Ascending aorta (tissue), 2 donors: ENCODE data around the gene ZSCAN22. TPM values are rescaled to one million over a fixed set of nuclear protein-coding genes. Genes with fewer than 3 reads are reported as not detected.

Source experiments
- DNase-seq, 2 donors: peaks; one replicate each; pipeline ENCODE4 v3.0.0-alpha.2; 2019; ENCODE audit warnings: low spot score in 2 of 2
- H3K27ac ChIP-seq, 2 donors: fragments of 200-600 bp; sonication (generic); one replicate each; pipeline ENCODE4 v1.5.1; 2016 to 2017; ENCODE audit warnings: mild to moderate bottlenecking in 1 of 2
- H3K27me3 ChIP-seq: fragments of 200-600 bp; sonication (generic); one replicate; pipeline ENCODE4 v1.5.1; 2017
- H3K36me3 ChIP-seq, 2 donors: fragments of 200-600 bp; sonication (generic); one replicate each; pipeline ENCODE4 v1.5.1; 2016
- H3K4me1 ChIP-seq, 2 donors: fragments of 200-600 bp; sonication (generic); one replicate each; pipeline ENCODE4 v1.5.1; 2016 to 2017; ENCODE audit warnings: mild to moderate bottlenecking in 1 of 2
- H3K4me3 ChIP-seq, 2 donors: fragments of 200-600 bp; sonication (generic); one replicate each; pipeline ENCODE4 v1.5.1; 2016 to 2017; ENCODE audit warnings: mild to moderate bottlenecking in 1 of 2
- H3K9me3 ChIP-seq, 2 donors: fragments of 200-600 bp; sonication (generic); one replicate each; pipeline ENCODE4 v1.5.1; 2016
- CTCF ChIP-seq, 3 experiments: fragments of 200-600 bp in 2 of 3; fragments of 450-650 bp in 1 of 3; sonication (generic) in 2 of 3; IDR thresholded peaks; one replicate each; pipeline ENCODE4 v1.5.1; 2016 to 2019; ENCODE audit warnings: antibody characterized with exemption in 3 of 3, mild to moderate bottlenecking in 1 of 3, moderate library complexity in 1 of 3
- intact Hi-C: fragments of 100-400 bp; cut with DNase I; formaldehyde crosslinking; loops from one replicate; pipeline ENCODE4 v1.15.1; 2023
- total RNA-seq: library from RNA; depleted of rRNA; stranded (reverse); fragments of >200 nt; gene quantifications from one replicate; pipeline ENCODE4 v1.1.0, GENCODE V29; 2016

ZSCAN22 gene
- total RNA-seq, 1 donor from 2014 or later = 1.9 TPM

DNA sequence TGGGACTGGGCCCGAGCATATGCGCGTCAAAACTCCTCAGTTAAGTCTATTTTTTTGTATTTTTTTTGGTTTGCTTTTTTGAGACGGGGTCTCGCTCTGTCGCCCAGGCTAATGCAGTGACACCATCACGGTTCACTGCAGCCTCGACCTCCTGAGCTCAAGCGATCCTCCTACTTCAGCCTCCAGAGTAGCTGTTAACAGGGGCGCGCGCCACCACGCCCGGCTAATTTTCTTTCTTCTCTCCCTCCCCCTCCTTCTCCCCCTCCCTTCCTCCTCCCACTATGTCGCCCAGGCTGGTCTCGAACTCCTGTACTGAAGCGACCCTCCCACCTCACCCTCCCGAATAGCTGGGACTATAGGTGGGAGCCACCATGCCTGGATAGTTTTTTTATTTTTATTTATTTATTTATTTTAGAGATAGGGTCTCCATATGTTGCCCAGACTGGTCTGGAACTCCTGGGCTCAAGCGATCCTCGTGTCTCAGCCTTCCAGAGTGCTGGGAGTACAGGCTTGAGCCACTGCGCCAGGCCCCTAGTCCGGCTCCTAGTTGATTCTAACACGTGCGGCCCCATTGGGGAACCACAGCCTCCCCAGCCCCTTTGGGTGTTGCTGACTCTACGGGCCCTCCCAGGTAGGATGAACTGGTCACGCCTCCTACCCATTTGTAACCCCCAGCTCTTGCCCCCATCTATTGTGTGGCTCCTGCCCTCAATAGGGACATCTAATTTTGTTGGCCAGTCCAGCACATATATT, 54.8 kb downstream of the ZSCAN22 start:
- Histone ChIP-seq H3K4me1 (peaks cover 13 to 29% of the 10 kb centered on the region in 2 donors), H3K9me3 (no peaks in the 10 kb centered on the region), H3K27ac (peak overlapping the region; percentile 84 to 91), H3K36me3 (no peaks in the 10 kb centered on the region), H3K4me3 (peak overlapping the region; percentile 82 to 86), H3K27me3 (no peaks in the 10 kb centered on the region)
- no peak for DNase-seq
- intact Hi-C loops = loop anchor here (1.0 kb wide), 4 partner anchors 19 to 138 kb away; partner anchors contain the start of genes ZBTB45, ZNF132 and ZNF497
- TF ChIP-seq CTCF (IDR thresholded peaks at IDR 0.05) = no peak

DNA sequence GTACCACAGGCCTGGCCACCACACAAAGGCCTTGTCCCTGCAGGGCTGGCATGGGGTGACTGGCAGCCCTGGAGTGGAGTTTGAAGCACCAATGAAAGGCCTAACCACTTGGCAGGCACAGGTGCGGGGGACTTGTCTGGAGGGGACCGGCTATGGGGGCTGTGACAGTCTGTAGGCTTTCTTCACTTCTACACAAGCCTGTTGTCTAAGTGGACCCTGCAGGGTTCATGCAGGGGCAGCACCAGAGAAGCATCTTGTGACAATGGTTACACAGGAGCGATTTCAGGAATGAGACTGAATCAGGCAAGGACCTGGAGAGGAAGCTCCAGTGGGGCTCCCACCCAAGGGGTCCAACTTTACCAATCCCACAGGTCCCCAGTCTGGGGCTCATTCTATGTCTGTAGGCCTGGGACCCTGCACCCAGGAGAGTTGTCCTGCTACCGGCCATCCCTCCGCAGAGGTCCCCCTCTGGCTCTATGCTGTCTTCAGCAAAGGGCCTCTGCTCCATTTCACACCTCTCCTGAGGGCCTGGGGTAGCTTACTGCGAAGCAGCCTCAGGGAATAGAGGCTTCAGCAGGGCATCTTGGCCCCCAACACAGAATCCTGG, 56.3 kb downstream of the ZSCAN22 start:
- Histone ChIP-seq H3K36me3 (peaks cover 0 to under 1% of the 10 kb centered on the region in 2 donors), H3K4me1 (peaks cover 13 to 36% of the 10 kb centered on the region in 2 donors), H3K4me3 (no peak overlapping the region), H3K27me3 (no peaks in the 10 kb centered on the region), H3K9me3 (no peaks in the 10 kb centered on the region), H3K27ac (no peak overlapping the region)
- intact Hi-C loops = no loop called here
- DNase-seq = no peak
- no peak for TF ChIP-seq CTCF (IDR thresholded peaks at IDR 0.05)

DNA sequence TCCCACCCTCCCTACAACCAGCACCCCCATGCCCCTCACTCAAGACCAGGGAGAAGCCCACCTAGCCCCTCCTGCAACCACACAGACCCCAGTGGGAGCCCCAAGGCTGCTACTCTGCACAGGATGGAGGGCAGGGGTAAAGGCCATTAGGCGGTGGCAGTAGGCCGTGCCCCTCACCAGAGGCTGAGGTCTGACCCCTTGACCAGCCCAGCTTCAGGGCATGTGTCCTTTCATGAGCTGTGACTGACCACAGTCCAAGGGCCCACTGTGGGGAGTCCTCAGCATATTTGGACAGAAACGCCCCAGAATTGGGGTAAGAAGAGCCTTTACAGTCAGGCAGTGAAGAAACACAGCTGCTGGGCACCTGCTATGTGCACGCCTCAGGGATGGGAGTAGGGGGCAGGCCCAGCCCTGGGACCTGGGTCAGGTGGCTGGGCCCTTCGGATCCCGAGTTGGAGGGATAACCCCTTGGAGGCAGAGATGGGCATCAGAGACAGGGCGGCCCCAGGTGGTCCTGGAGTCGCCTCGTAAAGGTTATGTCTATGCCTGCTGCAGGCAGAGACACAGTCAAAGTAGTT, 58.6 kb downstream of the ZSCAN22 start:
- TF ChIP-seq CTCF (IDR thresholded peaks at IDR 0.05) = no peak
- no peak for DNase-seq
- Histone ChIP-seq H3K4me3 (peak overlapping the region; percentile 81 to 84), H3K9me3 (no peaks in the 10 kb centered on the region), H3K27me3 (no peaks in the 10 kb centered on the region), H3K4me1 (peaks cover 10 to 32% of the 10 kb centered on the region in 2 donors), H3K36me3 (peaks cover 4 to 12% of the 10 kb centered on the region in 2 donors), H3K27ac (peak overlapping the region; percentile 87 to 96)
- intact Hi-C loops = no loop called here

GRCh38 chr19:58385891-58386575, 59.2 kb downstream of the ZSCAN22 start:
- Histone ChIP-seq H3K27ac (peak overlapping the region; percentile 87 to 96), H3K36me3 (peaks cover 4 to 18% of the 10 kb centered on the region in 2 donors), H3K4me1 (peaks cover 10 to 36% of the 10 kb centered on the region in 2 donors), H3K9me3 (no peaks in the 10 kb centered on the region), H3K4me3 (peak overlapping the region; percentile 81 to 84), H3K27me3 (no peaks in the 10 kb centered on the region)
- TF ChIP-seq CTCF (IDR thresholded peaks at IDR 0.05) = no peak
- intact Hi-C loops = loop anchor here (1.0 to 2.0 kb wide), 3 partner anchors 54 to 81 kb away; partner anchors contain the start of genes ZNF132, ZNF324 and ZNF324B
- no peak for DNase-seq

DNA sequence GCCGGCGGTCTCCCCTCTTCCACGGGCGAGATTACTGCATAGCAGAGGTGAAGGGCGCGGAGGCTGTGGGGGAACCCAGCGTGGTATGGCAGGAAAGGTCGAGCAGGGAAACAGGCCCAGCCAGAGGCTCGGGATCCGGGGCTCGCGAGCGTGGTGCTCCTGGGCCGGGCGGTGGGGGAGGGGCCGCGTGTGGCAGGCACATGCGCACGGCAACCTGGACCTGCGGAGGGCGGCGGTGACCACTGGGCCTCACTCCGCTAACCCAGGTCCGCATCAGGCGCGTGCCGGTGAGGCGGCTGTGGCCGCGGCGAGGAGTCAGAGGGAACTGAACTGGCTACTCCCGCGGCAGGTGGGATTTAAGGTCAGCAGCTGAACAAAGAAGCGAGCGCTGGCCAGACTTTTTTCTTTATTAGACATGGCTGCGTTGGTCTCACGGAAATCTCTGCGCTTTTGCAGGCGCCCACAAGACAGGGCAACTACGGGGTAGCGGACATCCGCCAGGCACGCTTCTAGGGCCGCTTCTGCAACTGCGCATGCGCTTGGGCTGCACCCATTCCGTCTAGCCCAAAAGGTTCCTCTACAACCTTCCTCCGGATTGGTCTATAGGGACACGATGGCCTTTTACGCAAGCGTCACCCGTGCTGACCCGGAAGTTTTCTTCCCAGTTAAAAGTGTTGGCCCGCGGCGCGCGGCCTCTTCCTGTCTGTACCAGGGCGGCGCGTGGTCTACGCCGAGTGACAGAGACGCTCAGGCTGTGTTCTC, 60.0 kb downstream of the ZSCAN22 start, which contains the start of gene RPS5:
TSS of gene RPS5 (plus strand) at position 694 of the 762 bp plus-strand sequence. CDS start 869 bp downstream, outside the sequence.
- Histone ChIP-seq H3K27me3 (no peaks in the 10 kb centered on the region), H3K9me3 (no peaks in the 10 kb centered on the region), H3K27ac (peak within 1 kb of the TSS; percentile 87 to 96), H3K4me3 (peak within 1 kb of the TSS; percentile 81 to 84), H3K36me3 (peaks cover 6 to 23% of the 10 kb centered on the region in 2 donors), H3K4me1 (peaks cover 10 to 31% of the 10 kb centered on the region in 2 donors)
- intact Hi-C loops = loop anchor here (1.0 to 2.0 kb wide), 6 partner anchors 15 to 133 kb away; partner anchors contain the start of genes ZBTB45, ZNF132, ZNF324 and ZNF324B
- DNase-seq = peak; percentile 87 to 98
- no peak for TF ChIP-seq CTCF (IDR thresholded peaks at IDR 0.05)
